Activated CD4-positive, CD25-positive, alpha-beta regulatory T cell treated with anti-CD3 and anti-CD28 coated beads, Interleukin-2, amount 50 U/mL, for 16 hours (primary cell): ENCODE measurements around the gene THBS1.

Source experiments
- DNase-seq: peaks from one replicate; pipeline ENCODE4 v3.0.0-alpha.2; 2020; ENCODE audit warnings: low read depth, low spot score

Gene THBS1

GRCh38 chr15:39588531-39589192 is 7.8 kb downstream of the THBS1 start:
- DNase-seq = no peak

- no peak for DNase-seq
Observed at GRCh38 chr15:39589193-39589814, 8.4 kb downstream of the THBS1 start.

- no peak for DNase-seq
Observed at GRCh38 chr15:39589815-39590644, 9.2 kb downstream of the THBS1 start.

- no peak for DNase-seq
Observed at GRCh38 chr15:39591141-39591895, 10.4 kb downstream of the THBS1 start.

- no peak for DNase-seq
Observed at GRCh38 chr15:39591896-39592315, 11.0 kb downstream of the THBS1 start.

GRCh38 chr15:39592500-39592899 is 11.6 kb downstream of the THBS1 start:
- no peak for DNase-seq

GRCh38 chr15:39593071-39593655 is 12.3 kb downstream of the THBS1 start:
- no peak for DNase-seq

GRCh38 chr15:39593656-39594445 is 13.0 kb downstream of the THBS1 start:
- DNase-seq = no peak

- DNase-seq = no peak
Observed at GRCh38 chr15:39594446-39595337, 13.8 kb downstream of the THBS1 start.

GRCh38 chr15:39595338-39596221 is 14.7 kb downstream of the THBS1 start:
- no peak for DNase-seq

- no peak for DNase-seq
Observed at GRCh38 chr15:39596358-39597051, 15.6 kb downstream of the THBS1 start.

- DNase-seq = no peak
Observed at GRCh38 chr15:39597336-39597735, 16.5 kb downstream of the THBS1 start.

GRCh38 chr15:39597751-39598185 is 16.9 kb downstream of the THBS1 start:
- no peak for DNase-seq

- no peak for DNase-seq
Observed at GRCh38 chr15:39598186-39598850, 17.4 kb downstream of the THBS1 start.

- no peak for DNase-seq
Observed at GRCh38 chr15:39598958-39599845, 18.3 kb downstream of the THBS1 start.

GRCh38 chr15:39599871-39600270 is 19.0 kb downstream of the THBS1 start:
- no peak for DNase-seq
